Urinary bladder (tissue), 4 donors: ENCODE measurements around the gene MRPL41. TPM values are rescaled to one million over a fixed set of nuclear protein-coding genes. Genes with fewer than 3 reads are reported as not detected.
"Not testable (repeated sequence)": the region's sequence is repeated elsewhere in the genome, so short reads cannot be mapped to it uniquely, and the experiment has no call there.

ENCODE experiments used
- DNase-seq: peaks from one replicate; pipeline ENCODE4 v3.0.0-alpha.2; 2015; ENCODE audit errors: extremely low spot score
- H3K27ac ChIP-seq: one replicate; pipeline ENCODE4 v1.5.1; 2013; ENCODE audit warnings: low read depth, mild to moderate bottlenecking, moderate library complexity
- H3K36me3 ChIP-seq: one replicate; pipeline ENCODE4 v1.6.1; 2013; ENCODE audit warnings: mild to moderate bottlenecking, moderate library complexity; ENCODE audit not compliant: insufficient read depth
- H3K4me1 ChIP-seq: one replicate; pipeline ENCODE4 v1.6.1; 2013; ENCODE audit warnings: mild to moderate bottlenecking, moderate library complexity; ENCODE audit not compliant: insufficient read depth
- H3K4me3 ChIP-seq: one replicate; pipeline ENCODE4 v1.5.1; 2013; ENCODE audit warnings: low read depth, low read length
- WGBS: extraction: QIAGEN DNeasy Blood & Tissue Kit; methylation state at CpG from one replicate; pipeline ENCODE4 v1.1.7; 2013; 5-methylcytosine and 5-hydroxymethylcytosine counted together
- polyA plus RNA-seq: library from polyadenylated mRNA; stranded (reverse); fragments of 200-250 nt; gene quantifications from one replicate; pipeline ENCODE4 v1.2.3, GENCODE V29; 2013
- total RNA-seq: library from RNA; depleted of rRNA; stranded (reverse); fragments of >200 nt; gene quantifications from one replicate; pipeline ENCODE4 v1.2.3, GENCODE V29; 2014
- donor health status: healthy with polysubstance abuse.
- donor health status: healthy.

The MRPL41 gene
- total and polyA plus RNA-seq, 2 donors = 16.7 to 74.9 TPM

DNA sequence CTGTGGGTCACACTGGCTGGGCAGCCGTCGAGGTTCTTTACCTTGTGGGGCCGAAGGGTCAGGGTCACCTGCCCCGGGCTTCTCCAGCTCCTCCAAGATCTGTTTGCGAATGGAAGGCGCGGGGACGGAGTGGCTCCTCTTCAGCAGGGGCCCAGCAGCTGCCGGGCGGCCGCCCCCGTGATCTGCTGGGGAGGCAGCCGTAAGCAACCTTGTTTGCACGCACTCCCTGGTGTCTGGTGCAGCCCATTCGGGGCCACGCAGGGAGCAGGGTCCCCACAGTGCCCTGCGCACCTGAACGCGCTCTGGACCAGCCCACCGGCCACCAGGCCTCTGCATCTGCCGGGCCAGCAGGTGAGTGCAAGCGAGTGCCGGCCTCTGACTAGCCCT, 36.3 kb upstream of the MRPL41 start:
- WGBS = 88% methylated on average over 23 of the region's 23 CpGs

DNA sequence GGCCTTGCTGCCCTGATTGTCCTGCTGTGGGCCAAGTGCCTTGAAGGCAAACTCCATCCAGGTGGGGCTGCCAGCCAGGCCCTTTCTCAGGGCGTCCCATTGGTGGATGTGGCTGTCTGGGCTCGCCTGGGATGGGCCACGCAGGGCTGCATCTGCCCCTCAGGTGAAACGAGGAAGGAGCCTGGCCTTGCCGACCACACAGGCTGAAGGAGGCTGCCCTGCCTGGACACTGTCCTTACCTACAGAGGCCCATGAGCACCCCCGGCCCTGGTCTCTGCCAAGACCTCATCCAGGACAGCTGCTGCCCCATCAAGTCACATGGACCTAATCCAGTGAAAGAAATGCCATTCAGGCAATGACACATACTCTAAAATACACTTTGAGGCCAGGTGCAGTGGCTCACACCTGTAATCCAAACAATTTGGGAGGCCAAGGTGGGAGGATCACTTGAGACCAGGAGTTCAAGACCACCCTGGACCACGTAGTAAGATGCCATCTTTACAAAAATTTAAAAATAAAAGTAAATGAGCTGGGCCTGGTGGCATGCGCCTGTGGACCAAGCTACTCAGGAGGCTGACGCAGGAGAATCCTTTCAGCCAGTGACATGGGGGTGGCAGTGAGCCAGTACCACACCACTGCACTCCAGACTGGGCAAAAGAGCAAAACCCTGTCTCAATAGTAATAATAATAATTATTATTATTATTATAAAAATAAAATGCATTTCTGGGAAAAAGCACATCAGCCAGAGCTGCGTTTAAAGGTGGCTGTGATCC, 35.3 kb upstream of the MRPL41 start:
- DNase-seq = no peak
- WGBS = 84% methylated on average over 10 of the region's 10 CpGs
- H3K4me3 ChIP-seq = no peak overlapping the region
- no peaks in the 10 kb centered on the region for H3K36me3 ChIP-seq
- H3K4me1 ChIP-seq = no peaks in the 10 kb centered on the region
- H3K27ac ChIP-seq = no peak overlapping the region

More for the DNA sequence above, 36.3 kb upstream of the MRPL41 start:
- H3K4me1 ChIP-seq = no peaks in the 10 kb centered on the region
- DNase-seq = no peak
- H3K4me3 ChIP-seq = no peak overlapping the region
- no peak overlapping the region for H3K27ac ChIP-seq
- H3K36me3 ChIP-seq = no peaks in the 10 kb centered on the region

DNA sequence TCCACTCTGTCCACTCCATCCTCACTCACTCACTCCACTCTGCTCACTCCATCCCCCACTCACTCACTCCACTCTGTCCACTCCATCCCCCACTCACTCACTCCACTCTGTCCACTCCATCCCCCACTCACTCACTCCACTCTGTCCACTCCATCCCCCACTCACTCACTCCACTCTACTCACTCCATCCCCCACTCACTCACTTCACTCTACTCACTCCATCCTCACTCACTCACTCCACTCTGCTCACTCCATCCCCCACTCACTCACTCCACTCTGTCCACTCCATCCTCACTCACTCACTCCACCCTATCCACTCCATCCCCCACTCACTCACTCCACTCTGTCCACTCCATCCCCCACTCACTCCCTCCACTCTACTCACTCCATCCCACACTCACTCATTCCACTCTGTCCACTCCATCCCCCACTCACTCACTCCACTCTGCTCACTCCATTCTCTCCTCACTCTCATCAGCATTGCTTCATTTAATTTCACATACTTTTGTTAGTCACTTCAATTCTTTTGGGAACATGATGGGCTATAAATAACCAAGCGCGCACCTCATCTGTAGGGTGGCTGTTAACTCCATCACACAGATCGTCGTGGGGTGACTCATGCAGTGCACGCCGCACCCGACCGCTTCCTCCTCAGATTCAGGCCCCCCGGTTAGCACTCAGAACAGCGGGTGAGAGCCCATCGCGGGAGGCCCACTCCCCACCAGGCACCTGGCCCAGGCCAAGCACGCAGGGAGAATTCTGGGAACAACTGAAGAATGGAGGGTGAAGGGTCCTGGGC, 32.8 kb upstream of the MRPL41 start:
- not testable (repeated sequence) for DNase-seq, H3K27ac ChIP-seq, H3K4me1 ChIP-seq, H3K36me3 ChIP-seq, H3K4me3 ChIP-seq
- WGBS = 89% methylated on average over 13 of the region's 13 CpGs

DNA sequence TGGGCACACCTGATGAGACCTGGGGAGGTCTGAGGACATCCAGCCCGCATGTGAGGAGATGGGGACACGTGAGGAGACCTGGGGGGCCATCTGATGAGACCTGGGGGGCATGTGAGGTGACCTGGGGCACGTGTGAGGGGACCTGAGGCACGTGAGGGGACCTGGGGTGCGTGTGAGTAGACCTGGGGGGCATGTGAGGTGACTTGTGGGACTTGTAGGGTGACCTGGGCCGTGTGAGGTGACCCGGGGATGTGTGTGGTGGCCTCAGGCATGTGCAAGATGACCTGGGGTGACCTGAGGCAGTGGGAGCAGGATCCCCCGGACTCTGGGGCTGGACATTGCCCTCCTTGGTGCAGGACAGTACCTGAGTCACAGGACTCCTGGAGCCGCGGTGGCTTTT, 32.1 kb upstream of the MRPL41 start:
- WGBS = 92% methylated on average over 10 of the region's 10 CpGs
- Histone ChIP-seq H3K27ac (no peak overlapping the region), H3K4me3 (no peak overlapping the region), H3K4me1 (no peaks in the 10 kb centered on the region), H3K36me3 (no peaks in the 10 kb centered on the region)
- no peak for DNase-seq

DNA sequence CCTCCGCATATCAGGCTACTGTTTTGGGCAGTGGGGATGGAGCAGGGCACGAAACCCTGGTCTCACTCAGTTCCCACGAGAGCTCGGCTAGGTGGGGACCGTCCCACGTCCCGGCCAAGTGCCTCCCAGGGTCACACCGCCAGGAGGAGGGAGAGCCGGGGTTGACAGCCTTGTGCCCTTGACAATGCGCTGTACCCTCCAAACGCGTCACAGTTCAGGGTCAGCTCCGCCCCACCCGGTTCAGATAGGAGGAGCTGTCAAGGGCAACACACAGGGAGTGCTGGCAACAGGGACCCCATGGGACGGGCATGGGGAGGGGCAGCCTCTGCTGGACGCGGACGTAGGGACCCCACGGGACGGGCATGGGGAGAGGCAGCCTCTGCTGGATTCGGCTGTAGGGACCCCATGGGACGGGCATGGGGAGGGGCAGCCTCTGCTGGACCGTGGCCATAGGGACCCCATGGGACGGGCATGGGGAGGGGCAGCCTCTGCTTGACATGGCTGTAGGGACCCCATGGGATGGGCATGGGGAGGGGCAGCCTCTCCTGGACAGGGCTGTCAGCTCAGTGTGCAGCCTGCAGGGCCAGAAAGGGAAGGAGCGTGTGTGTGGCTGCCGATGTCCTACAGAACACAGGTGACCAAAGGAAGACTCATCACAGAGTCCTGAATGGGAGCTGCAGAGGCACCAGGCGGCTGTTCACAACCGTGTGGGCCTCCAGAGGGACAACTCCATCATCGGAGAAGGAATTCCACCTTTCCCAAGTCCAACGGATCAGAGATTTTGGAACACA, 30.9 kb upstream of the MRPL41 start:
- Histone ChIP-seq H3K36me3 (no peaks in the 10 kb centered on the region), H3K27ac (no peak overlapping the region), H3K4me3 (no peak overlapping the region), H3K4me1 (no peaks in the 10 kb centered on the region)
- WGBS = 84% methylated on average over 30 of the region's 30 CpGs
- no peak for DNase-seq

DNA sequence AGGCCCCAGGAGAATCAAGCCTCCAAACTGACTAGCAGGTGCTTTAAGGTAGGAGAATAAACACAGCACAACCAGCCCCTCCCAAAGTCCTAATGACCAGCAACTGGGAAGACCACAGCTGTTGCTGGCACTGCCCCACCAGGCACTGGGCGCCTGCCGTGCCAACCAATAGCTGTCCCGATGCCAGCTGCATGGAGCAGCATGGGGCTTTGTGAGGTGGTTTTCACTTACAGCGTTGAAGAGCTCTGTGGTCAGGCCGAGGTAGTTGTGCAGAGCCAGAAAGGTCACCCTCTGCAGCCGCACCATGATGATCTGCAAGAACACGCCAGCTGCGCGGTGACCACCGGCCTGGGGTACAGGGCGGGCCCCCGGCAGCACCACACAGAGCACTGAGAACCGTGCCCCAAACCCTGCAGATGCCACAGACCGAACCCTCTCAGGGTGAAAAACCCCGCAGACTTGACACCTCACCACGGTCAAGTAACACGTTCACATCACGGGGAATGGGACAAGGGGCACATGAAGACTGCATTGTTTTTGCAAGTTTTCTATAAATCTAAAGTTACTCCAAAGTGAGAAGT, 30.2 kb upstream of the MRPL41 start:
- H3K4me3 ChIP-seq = no peak overlapping the region
- no peak overlapping the region for H3K27ac ChIP-seq
- no peak for DNase-seq
- H3K4me1 ChIP-seq = no peaks in the 10 kb centered on the region
- WGBS = 90% methylated on average over 18 of the region's 18 CpGs
- H3K36me3 ChIP-seq = no peaks in the 10 kb centered on the region

DNA sequence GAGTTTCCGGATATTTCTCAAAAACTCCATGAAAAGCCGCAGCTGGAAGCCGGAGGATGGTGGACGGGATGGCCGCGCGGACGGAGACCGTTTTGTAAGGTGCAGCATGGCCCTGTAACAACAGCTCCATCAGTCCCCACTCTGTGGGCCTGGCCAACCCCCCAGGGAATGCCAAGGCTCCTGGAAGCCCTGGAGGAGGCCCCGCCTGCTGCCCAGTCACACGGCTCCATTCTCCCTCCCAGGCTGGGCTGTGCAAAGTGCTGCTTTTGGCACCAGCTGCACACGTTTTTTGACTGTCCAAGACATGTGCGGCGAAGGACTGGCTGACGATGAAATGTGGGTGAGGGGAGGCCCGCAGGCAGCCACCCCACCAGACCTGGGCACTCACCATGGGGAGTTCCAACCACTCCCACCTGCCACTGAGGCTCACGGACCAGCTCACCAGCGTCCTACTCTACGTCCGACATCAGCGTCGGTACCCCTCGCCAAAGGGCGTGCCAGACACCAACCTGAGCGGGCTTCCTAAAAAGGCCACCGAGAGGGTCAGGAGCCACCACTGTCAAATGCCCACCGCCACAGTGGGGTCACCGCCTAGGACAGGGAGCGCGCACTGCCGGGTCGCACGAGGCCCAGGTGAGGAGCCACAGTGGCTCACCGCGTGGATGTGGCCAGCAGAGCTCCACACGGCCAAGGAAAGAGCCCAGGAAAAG, 28.8 kb upstream of the MRPL41 start:
- no peak overlapping the region for H3K4me3 ChIP-seq
- DNase-seq = no peak
- 93% methylated on average over 36 of the region's 36 CpGs for WGBS

DNA sequence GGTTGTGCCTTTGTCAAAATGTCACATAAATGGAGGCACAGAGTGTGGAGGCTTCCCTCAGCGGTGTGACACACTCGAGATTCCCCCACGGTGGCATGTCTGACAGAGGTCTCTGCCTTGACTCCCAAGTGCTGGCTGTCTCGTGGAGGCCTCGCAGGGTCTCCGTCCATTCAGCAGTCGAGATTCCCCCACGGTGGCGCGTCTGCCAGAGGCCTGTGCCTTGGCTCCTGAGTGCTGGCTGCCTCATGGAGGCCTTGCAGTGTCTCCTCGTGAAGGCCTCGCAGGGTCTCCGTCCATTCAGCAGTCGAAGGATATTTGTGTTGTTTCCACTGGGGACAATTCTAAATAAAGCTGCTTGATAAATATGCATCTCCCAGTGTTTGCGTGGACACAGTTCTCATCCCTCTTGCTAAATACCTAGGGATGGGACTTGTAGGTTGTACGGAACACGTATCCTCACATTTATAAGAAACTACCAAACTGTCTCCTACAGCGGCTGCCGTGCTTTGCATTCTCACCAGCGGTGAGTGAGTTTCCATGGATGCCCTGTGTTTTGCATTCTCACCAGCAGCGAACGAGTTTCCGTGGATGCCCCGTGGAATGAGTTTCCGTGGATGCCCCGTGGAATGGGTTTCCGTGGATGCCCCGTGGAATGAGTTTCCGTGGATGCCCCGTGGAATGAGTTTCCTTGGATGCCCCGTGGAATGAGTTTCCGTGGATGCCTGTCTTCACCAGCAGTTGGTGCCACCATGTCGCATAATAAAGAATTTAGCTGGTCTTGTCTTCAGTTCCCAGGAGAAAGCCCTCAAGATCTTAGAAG, 27.3 kb upstream of the MRPL41 start:
- no peak for DNase-seq
- H3K36me3 ChIP-seq = no peaks in the 10 kb centered on the region
- 96% methylated on average over 33 of the region's 33 CpGs for WGBS
- no peak overlapping the region for H3K27ac ChIP-seq
- no peaks in the 10 kb centered on the region for H3K4me1 ChIP-seq
- H3K4me3 ChIP-seq = no peak overlapping the region

More for the DNA sequence above, 28.8 kb upstream of the MRPL41 start:
- Histone ChIP-seq H3K27ac (no peak overlapping the region), H3K4me1 (no peaks in the 10 kb centered on the region), H3K36me3 (no peaks in the 10 kb centered on the region)

DNA sequence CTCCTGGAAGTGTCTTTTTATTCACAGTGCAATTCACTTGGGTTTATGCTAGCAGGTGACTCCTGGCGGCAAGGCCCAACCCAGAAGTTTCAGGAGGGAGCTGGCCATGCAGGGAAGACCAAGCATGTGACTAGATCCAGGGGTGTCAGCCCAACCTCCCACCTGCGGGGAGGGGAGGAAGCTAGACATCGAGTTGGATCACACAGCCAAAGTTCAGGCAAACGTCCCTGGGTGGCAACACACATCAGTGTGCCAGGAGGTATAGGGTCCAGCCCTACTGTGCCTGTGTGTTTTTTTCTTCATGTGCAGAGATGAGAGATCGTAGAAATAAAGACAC, 26.7 kb upstream of the MRPL41 start:
- Histone ChIP-seq H3K27ac (no peak overlapping the region), H3K4me1 (no peaks in the 10 kb centered on the region)
- 79% methylated on average over 5 of the region's 5 CpGs for WGBS

DNA sequence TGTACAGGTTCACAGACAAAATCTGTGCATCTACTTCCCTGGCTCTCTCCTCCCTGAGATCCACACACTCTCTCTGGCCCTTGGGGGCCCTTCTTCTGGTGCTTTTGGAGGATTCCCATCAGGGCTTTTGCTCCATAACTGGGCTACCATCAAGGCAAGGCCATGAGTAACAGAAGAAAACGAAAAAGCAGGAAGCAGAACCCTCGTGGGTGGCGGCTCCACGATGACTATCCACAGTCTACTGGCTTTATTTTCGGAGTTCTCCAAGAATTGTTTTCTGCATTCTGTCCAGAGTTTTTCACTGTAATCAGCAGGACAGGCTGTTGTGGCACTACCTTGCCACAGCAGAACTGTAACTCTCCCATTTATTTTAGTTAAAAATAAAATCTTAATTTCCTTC, 21.3 kb upstream of the MRPL41 start:
- whole genome bisulfite sequencing = 70% methylated on average over 5 of the region's 5 CpGs
- H3K4me1 ChIP-seq = no peaks in the 10 kb centered on the region
- no peak for DNase-seq
- H3K36me3 ChIP-seq = no peaks in the 10 kb centered on the region
- no peak overlapping the region for H3K4me3 ChIP-seq
- H3K27ac ChIP-seq = no peak overlapping the region

More for the DNA sequence above, 26.7 kb upstream of the MRPL41 start:
- no peaks in the 10 kb centered on the region for H3K36me3 ChIP-seq
- H3K4me3 ChIP-seq = no peak overlapping the region
- no peak for DNase-seq

DNA sequence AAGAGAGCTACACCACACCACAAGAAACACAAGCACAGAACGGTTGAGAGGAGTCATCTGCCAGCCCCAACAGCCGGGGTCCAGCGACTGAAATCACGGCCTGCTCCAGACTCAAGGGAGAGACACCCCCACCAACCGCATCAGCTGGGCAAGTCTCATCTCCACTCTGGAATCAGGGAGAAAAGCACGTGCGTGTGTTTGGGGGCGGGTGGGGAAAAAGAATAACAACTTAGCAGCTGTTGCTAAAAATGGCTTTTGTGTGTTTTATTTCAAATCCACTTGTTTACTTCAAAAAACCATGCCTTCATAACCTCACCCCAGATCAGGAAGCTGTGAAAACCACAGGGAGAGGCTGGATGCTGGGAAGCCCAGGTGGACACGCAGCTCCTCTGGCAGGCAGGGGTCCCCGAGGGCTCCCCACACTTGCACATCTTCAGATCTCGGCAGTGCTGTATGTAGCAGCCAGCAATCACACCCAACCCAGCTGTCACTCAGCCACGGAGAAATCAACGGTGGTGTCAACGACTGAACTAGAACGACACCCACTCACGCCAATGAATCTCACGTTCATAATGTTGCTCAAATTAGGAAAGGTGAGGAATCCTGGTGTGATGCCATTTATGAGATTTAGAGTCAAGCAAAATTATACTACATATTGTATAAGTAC, 20.4 kb upstream of the MRPL41 start:
- no peaks in the 10 kb centered on the region for H3K4me1 ChIP-seq
- no peak overlapping the region for H3K4me3 ChIP-seq
- H3K36me3 ChIP-seq = no peaks in the 10 kb centered on the region
- no peak for DNase-seq
- H3K27ac ChIP-seq = no peak overlapping the region
- 50% methylated on average over 17 of the region's 17 CpGs for WGBS

DNA sequence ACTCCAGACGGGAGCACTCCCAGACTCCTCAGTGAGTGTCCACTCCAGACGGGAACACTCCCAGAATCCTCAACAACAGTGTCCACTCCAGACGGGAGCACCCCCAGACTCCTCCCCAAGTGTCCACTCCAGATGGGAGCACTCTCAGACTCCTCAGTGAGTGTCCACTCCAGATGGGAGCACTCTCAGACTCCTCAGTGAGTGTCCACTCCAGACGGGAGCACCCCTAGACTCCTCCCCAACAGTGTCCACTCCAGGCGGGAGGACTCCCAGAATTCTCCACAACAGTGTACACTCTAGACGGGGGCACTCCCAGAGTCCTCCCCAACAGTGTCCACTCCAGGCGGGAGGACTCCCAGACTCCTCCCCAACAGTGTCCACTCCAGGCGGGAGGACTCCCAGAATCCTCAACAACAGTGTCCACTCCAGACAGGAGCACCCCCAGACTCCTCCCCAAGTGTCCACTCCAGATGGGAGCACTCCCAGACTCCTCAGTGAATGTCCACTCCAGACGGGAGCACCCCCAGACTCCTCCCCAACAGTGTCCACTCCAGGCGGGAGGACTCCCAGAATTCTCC, 18.7 kb upstream of the MRPL41 start:
- not testable (repeated sequence) for H3K27ac ChIP-seq, H3K4me1 ChIP-seq, DNase-seq, H3K36me3 ChIP-seq, H3K4me3 ChIP-seq
- WGBS = 88% methylated on average over 10 of the region's 10 CpGs
